Heart left ventricle (tissue), 16 donors: ENCODE data around the gene VBP1. TPM values are rescaled to one million over a fixed set of nuclear protein-coding genes. Genes with fewer than 3 reads are reported as not detected.
"Not testable (repeated sequence)": the region's sequence is repeated elsewhere in the genome, so short reads cannot be mapped to it uniquely, and the experiment has no call there.

Experiments used
- ATAC-seq, 4 donors: fragments of 200-7000 bp; cut with Tn5 transposase; one replicate each; pipeline ENCODE4 v1.9.1; 2020 to 2022; ENCODE audit warnings: moderate library complexity in 4 of 4, mild to moderate bottlenecking in 3 of 4, moderate number of reproducible peaks in 1 of 4
- DNase-seq, 5 donors: peaks; one replicate each; pipeline ENCODE4 v3.0.0-alpha.2; 2020
- H3K27ac ChIP-seq, 12 donors: fragments of 200-600 bp; sonication (generic) in 4 of 12; one replicate each; pipeline versions ENCODE4 v1.5.0 to v1.8.0; 2016 to 2022; ENCODE audit warnings: mild to moderate bottlenecking in 2 of 12
- H3K27me3 ChIP-seq, 9 donors: fragments of 200-600 bp; sonication (generic) in 2 of 9; one replicate each; pipeline versions ENCODE4 v1.5.1 to v1.8.0; 2016 to 2022; ENCODE audit warnings: mild to moderate bottlenecking in 3 of 9
- H3K36me3 ChIP-seq, 9 donors: fragments of 200-600 bp; sonication (generic) in 2 of 9; one replicate each; pipeline versions ENCODE4 v1.5.0 to v1.8.0; 2018 to 2022; ENCODE audit warnings: mild to moderate bottlenecking in 2 of 9
- H3K4me1 ChIP-seq, 12 donors: fragments of 200-600 bp; sonication (generic) in 4 of 12; one replicate each; pipeline versions ENCODE4 v1.5.0 to v1.8.0; 2016 to 2022; ENCODE audit warnings: mild to moderate bottlenecking in 3 of 12
- H3K4me3 ChIP-seq, 12 donors: fragments of 200-600 bp; sonication (generic) in 4 of 12; one replicate each; pipeline versions ENCODE4 v1.5.0 to v1.8.0; 2017 to 2022; ENCODE audit warnings: mild to moderate bottlenecking in 9 of 12, moderate library complexity in 4 of 12
- H3K9me3 ChIP-seq, 12 donors: fragments of 200-600 bp; sonication (generic) in 4 of 12; one replicate each; pipeline versions ENCODE4 v1.5.0 to v1.8.0; 2016 to 2022; ENCODE audit warnings: mild to moderate bottlenecking in 1 of 12
- CTCF ChIP-seq, 12 donors: fragments of 200-600 bp; sonication (generic) in 4 of 12; IDR thresholded peaks; one replicate each; pipeline versions ENCODE4 v1.5.0 to v1.8.0; 2018 to 2022; ENCODE audit warnings: antibody characterized with exemption in 12 of 12, mild to moderate bottlenecking in 5 of 12
- POLR2A ChIP-seq, 2 donors: fragments of 450-650 bp; IDR thresholded peaks; one replicate each; pipeline ENCODE4 v1.6.1; 2017; ENCODE audit warnings: antibody characterized with exemption in 2 of 2, mild to moderate bottlenecking in 2 of 2, moderate library complexity in 2 of 2
- WGBS, 4 donors: extraction: QIAGEN DNeasy Blood & Tissue Kit in 2 of 4; methylation state at CpG; one replicate each; pipeline versions ENCODE4 v1.1.5 to v1.1.7; 2013 to 2018; 5-methylcytosine and 5-hydroxymethylcytosine counted together
- intact Hi-C, 10 donors: fragments of 100-400 bp; cut with DNase I; formaldehyde crosslinking; loops; one replicate each; pipeline versions ENCODE4 v1.11.1 to v1.14.2; 2022
- polyA plus RNA-seq, 2 donors: library from polyadenylated mRNA; stranded (reverse); fragments of 200-250 nt; gene quantifications; one replicate each; pipeline ENCODE4 v1.2.3, GENCODE V29; 2013
- total RNA-seq, 9 donors: library from RNA; depleted of rRNA in 2 of 9; stranded (reverse); fragments of >200 nt in 2 of 9; fragmentation: NEBNext Ultra II Directional in 3 of 9; extraction: Animal tissue kit (Norgen Biotek cat#: 25700) in 3 of 9; gene quantifications; one replicate each; pipeline versions ENCODE4 v1.1.0 to v1.2.4, GENCODE V29; 2016 to 2023
- donor health status: ischemic (EF 13 %, LVEDD 7.1; RV severe dilation, severe dysfunction).
- donor health status: healthy with polysubstance abuse.
- donor health status: DM: no; HTN: yes; CAD: no.
- donor health status: DM: no; HTN: no; CAD: no.
- donor health status: ischemic (EF 25% LVEDD 6.9; RV normal size, moderate dysfunction).
- donor health status: ischemic (EF 25% LVEDD 5.7; RV mildly dilated, moderate dysfunction).
- donor health status: healthy.
- donor health status: DM: yes; HTN: yes; CAD: no.
- donor health status: ischemic (EF 35%, LVEDD 5.7; RV mildly dilated, moderate dysfunction).
- donor health status: nonischemic (EF 11% LVEDD 7.7; RV severe dilation, severe dysfunction).
- donor health status: DM: yes; HTN: yes; CAD: no.
- donor health status: PGD.
- donor health status: ischemic (EF 29% LVEDD 5.4; RV normal size, mild dysfunction).
- donor health status: nonischemic (EF 23%, LVEDD 6.1; RV moderate dilation, normal function).

VBP1 gene
- total and polyA plus RNA-seq, 11 donors: 35.7 to 82.8 (median 72.3) TPM

GRCh38 chrX:155262970-155263754 lies 46.9 kb downstream of the VBP1 start:
- ATAC-seq (no peak), DNase-seq (no peak)
- Histone ChIP-seq H3K9me3 (peaks cover 0 to 6% (median 0%) of the 10 kb centered on the region in 12 donors), H3K27ac (no peak overlapping the region), H3K27me3 (no peaks in the 10 kb centered on the region), H3K4me3 (peak overlapping the region in 1 of 12 donors; percentile 61), H3K36me3 (no peaks in the 10 kb centered on the region), H3K4me1 (peaks cover 0 to 6% (median 0%) of the 10 kb centered on the region in 12 donors)
- 45 to 46% (median 45%) methylated on average over 5 of the region's 5 CpGs for WGBS, 4 donors
- intact Hi-C loops: no loop called here
- TF ChIP-seq CTCF (IDR thresholded peaks at IDR 0.05) (no peak), POLR2A (IDR thresholded peaks at IDR 0.05) (no peak)

- WGBS, 4 donors: 1 to 30% (median 16%) methylated on average over 45 to 58 of the region's 58 CpGs
- H3K4me3 ChIP-seq: peak within 1 kb of the TSS in 11 of 12 donors; percentile 16 to 62 (median 51)
- no peaks in the 10 kb centered on the region for H3K27me3 ChIP-seq
- peak in 3 of 4 donors; percentile 86 to 95 (median 92) for ATAC-seq
- no peaks in the 10 kb centered on the region for H3K36me3 ChIP-seq
- TF ChIP-seq CTCF (IDR thresholded peaks at IDR 0.05) (peak in 3 of 12 donors; percentile 16 to 32 (median 26)), POLR2A (IDR thresholded peaks at IDR 0.05) (no peak)
- peak; percentile 28 to 67 (median 60) for DNase-seq
- peaks cover 0 to 6% (median 0%) of the 10 kb centered on the region in 12 donors for H3K4me1 ChIP-seq
- intact Hi-C loops: no loop called here
- H3K9me3 ChIP-seq: peaks cover 0 to 6% (median 0%) of the 10 kb centered on the region in 12 donors
- peak within 1 kb of the TSS in 1 of 12 donors; percentile 54 for H3K27ac ChIP-seq
Measured at GRCh38 chrX:155263854-155264628, 47.8 kb downstream of the VBP1 start, which contains the start of gene RAB39B. Gene RAB39B, minus strand, starts transcription at chrX:155264491. Its CDS starts 203 bp downstream, at chrX:155264288.

GRCh38 chrX:155266439-155266838 lies 50.2 kb downstream of the VBP1 start:
- no peak for TF ChIP-seq CTCF (IDR thresholded peaks at IDR 0.05)
- TF ChIP-seq POLR2A (IDR thresholded peaks at IDR 0.05): no peak
- no peaks in the 10 kb centered on the region for H3K36me3 ChIP-seq
- H3K27ac ChIP-seq: no peak overlapping the region
- peaks cover 0 to 19% (median 0%) of the 10 kb centered on the region in 12 donors for H3K9me3 ChIP-seq
- no peaks in the 10 kb centered on the region for H3K27me3 ChIP-seq
- intact Hi-C loops: no loop called here
- no peak for DNase-seq
- ATAC-seq: no peak
- H3K4me3 ChIP-seq: no peak overlapping the region
- H3K4me1 ChIP-seq: peaks cover 0 to 6% (median 0%) of the 10 kb centered on the region in 12 donors
- 81 to 92% (median 86%) methylated on average over 1 of the region's 1 CpG for WGBS, 4 donors

GRCh38 chrX:155267995-155268394 lies 51.7 kb downstream of the VBP1 start:
- DNase-seq, H3K4me1 ChIP-seq, ATAC-seq, H3K27me3 ChIP-seq, intact Hi-C loops, H3K27ac ChIP-seq, H3K4me3 ChIP-seq, H3K36me3 ChIP-seq: not testable (repeated sequence)
- WGBS, 4 donors: 68 to 80% (median 73%) methylated on average over 1 of the region's 1 CpG
- H3K9me3 ChIP-seq: peaks cover 0 to 27% (median 0%) of the 10 kb centered on the region in 12 donors
